Measurements from ENCODE around the gene DOK6. TPM values are rescaled to one million over a fixed set of nuclear protein-coding genes. Genes with fewer than 3 reads are reported as not detected.

DOK6 gene
- total and polyA plus RNA-seq, 10 of the 15 experiments (the other 5 are each of a cell fraction or from before 2014, with no cell fraction given): 0.01 to 0.09 (median 0.04) TPM; not detected in 4

DNA sequence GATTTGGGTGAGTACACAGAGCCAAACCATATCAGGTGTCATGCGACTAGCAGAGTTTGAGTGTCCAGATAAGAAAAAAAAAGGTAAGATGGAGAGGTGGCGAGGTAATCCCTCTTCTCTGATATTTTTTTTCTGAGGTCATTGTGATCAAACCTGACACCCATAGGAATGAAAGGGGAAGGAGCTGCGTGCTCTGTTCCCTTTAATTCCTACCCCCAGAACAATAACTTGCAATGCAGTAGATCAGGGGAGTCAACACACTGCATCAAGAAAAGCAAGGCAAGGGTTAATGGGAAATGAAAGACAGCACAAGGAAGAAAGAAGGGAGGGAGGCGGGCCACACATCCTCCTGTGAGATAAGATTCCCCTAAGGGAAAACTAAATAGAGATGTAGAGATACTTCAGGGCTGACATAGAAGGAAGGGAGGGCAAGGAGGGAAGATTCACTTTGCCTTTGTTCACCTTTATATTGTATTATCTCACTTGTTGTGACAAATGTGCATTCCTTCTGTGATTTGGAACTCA is 414.2 kb downstream of the DOK6 start:
- in situ Hi-C loops (cut with MboI): no loop called here
- H3K27ac ChIP-seq (ENCODE audit: control insufficient read depth, insufficient read depth): no peak overlapping the region
- FAIRE-seq: no peak
- ChIA-PET CTCF (no interaction called here), POLR2A (no interaction called here), SMC1A (ENCODE audit: uncharacterized antibody, unreplicated experiment) (no interaction called here), RAD21 (ENCODE audit: unreplicated experiment) (no interaction called here)
- H3K9me3 ChIP-seq (replicated peaks; ENCODE audit: control insufficient read depth, insufficient read depth, low read length): no peaks in the 10 kb centered on the region; the same call in 1 of the 3 replicates
- BruUV-seq (replicated peaks): no TSS peak
- no peak overlapping the region for H2AFZ ChIP-seq (ENCODE audit: control insufficient read depth, low read depth, low read length)
- H3K79me2 ChIP-seq (ENCODE audit: control insufficient read depth, insufficient read depth, low read length): no peaks in the 10 kb centered on the region
- no peaks in the 10 kb centered on the region for H3K4me1 ChIP-seq (ENCODE audit: control insufficient read depth, insufficient read depth, low read length)
- DNase-seq (ENCODE audit: low read depth, low spot score): no peak
- no peak for ATAC-seq
- intact Hi-C loops (cut with micrococcal nuclease; ENCODE audit: unreplicated experiment): no loop called here
- H3K4me3 ChIP-seq: no peak overlapping the region
- 51% methylated on average over 4 of the region's 4 CpGs for WGBS (ENCODE audit: insufficient coverage, insufficient replicate concordance, low lambda C conversion rate, missing lambda C conversion rate)
- H4K20me1 ChIP-seq (ENCODE audit: control insufficient read depth, insufficient read depth): no peaks in the 10 kb centered on the region
- no peak overlapping the region for H3K9ac ChIP-seq (ENCODE audit: control insufficient read depth, insufficient read depth, low read length)
- H3K27me3 ChIP-seq (replicated peaks in 1 of 2; ENCODE audit: control insufficient read depth in 2 of 2, insufficient read depth in 2 of 2, low read length in 1 of 2): no peaks in the 10 kb centered on the region
- H3K36me3 ChIP-seq (ENCODE audit: control insufficient read depth in 2 of 2, insufficient read depth in 2 of 2, low read length in 1 of 2): no peaks in the 10 kb centered on the region
- TF ChIP-seq WRNIP1 (IDR thresholded peaks at IDR 0.05; ENCODE audit: borderline replicate concordance, low read depth, low read length) (no peak), RBBP5 (conservative IDR thresholded peaks at IDR 0.05) (no peak), KDM1A (IDR thresholded peaks at IDR 0.05; ENCODE audit: borderline replicate concordance) (no peak), RELA (IDR thresholded peaks at IDR 0.05; ENCODE audit: borderline replicate concordance, partially characterized antibody) (no peak)
- TF ChIP-seq, protein P1, sequence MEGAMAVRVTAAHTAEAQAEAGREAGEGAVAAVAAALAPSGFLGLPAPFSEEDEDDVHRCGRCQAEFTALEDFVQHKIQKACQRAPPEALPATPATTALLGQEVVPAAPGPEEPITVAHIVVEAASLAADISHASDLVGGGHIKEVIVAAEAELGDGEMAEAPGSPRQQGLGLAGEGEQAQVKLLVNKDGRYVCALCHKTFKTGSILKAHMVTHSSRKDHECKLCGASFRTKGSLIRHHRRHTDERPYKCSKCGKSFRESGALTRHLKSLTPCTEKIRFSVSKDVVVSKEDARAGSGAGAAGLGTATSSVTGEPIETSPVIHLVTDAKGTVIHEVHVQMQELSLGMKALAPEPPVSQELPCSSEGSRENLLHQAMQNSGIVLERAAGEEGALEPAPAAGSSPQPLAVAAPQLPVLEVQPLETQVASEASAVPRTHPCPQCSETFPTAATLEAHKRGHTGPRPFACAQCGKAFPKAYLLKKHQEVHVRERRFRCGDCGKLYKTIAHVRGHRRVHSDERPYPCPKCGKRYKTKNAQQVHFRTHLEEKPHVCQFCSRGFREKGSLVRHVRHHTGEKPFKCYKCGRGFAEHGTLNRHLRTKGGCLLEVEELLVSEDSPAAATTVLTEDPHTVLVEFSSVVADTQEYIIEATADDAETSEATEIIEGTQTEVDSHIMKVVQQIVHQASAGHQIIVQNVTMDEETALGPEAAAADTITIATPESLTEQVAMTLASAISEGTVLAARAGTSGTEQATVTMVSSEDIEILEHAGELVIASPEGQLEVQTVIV (IDR thresholded peaks at IDR 0.05; ENCODE audit: borderline replicate concordance, partially characterized antibody): no peak
- H3K4me2 ChIP-seq (ENCODE audit: control insufficient read depth, insufficient read depth): no peak overlapping the region
